ENCODE measurements around the gene PIP4K2B. TPM values are rescaled to one million over a fixed set of nuclear protein-coding genes. Genes with fewer than 3 reads are reported as not detected.
A peak's percentile ranks its signal among the peaks of the same experiment; 100 is the strongest.

The PIP4K2B gene
- total and polyA plus RNA-seq, 9 of the 15 experiments (the other 6 are each of a cell fraction or from before 2014, with no cell fraction given): 3.7 to 29.9 (median 23.0) TPM

DNA sequence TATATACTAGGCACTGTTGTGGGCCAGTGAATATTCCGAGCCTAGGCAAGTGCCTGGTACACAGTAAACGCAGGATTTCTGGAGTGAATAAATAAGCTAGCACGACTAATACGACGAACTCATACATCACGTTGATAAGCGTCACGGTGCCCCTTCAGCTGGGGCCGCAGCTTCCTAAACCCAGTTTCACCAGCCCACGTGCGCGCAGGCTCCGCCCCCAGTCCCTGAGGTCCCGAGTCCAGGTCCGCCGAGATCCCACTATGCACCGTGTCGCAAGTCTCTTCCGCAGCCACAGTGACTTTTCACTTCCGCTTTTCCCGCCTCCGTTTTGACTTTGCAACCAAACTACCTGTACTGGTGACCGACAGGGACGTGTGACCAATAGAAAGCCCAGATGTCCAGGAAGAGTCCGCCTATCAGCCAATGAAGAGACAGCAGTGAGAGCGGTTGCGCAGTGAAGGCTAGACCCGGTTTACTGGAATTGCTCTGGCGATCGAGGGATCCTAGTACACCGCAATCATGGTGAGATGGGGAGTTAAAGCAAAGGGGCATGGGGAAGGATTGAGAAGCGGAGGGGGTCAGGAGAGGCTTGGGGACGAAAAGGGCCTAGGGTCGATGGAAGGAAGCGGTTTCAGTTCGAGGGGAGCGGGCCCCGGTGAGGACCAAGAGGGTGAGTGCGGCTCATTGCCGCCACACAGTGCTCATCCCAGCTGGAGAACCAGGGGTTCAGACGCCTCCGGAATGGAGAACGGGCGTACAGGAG, 46.9 kb downstream of the PIP4K2B start, which contains the start of gene PSMB3 (continued):
- TF ChIP-seq, protein P1, sequence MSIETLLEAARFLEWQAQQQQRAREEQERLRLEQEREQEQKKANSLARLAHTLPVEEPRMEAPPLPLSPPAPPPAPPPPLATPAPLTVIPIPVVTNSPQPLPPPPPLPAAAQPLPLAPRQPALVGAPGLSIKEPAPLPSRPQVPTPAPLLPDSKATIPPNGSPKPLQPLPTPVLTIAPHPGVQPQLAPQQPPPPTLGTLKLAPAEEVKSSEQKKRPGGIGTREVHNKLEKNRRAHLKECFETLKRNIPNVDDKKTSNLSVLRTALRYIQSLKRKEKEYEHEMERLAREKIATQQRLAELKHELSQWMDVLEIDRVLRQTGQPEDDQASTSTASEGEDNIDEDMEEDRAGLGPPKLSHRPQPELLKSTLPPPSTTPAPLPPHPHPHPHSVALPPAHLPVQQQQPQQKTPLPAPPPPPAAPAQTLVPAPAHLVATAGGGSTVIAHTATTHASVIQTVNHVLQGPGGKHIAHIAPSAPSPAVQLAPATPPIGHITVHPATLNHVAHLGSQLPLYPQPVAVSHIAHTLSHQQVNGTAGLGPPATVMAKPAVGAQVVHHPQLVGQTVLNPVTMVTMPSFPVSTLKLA (conservative IDR thresholded peaks at IDR 0.05): peak; percentile 99
- peak; percentile 71 for TF ChIP-seq NR2C2 (CRISPR knock-in tag; IDR thresholded peaks at IDR 0.05)
- TF ChIP-seq NR2C2 (tag; IDR thresholded peaks at IDR 0.05): peak; percentile 93
- no peak for TF ChIP-seq ZFPM2 (CRISPR knock-in tag; IDR thresholded peaks at IDR 0.05)
- TF ChIP-seq RBM34 (IDR thresholded peaks at IDR 0.05; ENCODE audit: borderline replicate concordance, insufficient read depth, low read length): no peak
- TF ChIP-seq, protein P2, sequence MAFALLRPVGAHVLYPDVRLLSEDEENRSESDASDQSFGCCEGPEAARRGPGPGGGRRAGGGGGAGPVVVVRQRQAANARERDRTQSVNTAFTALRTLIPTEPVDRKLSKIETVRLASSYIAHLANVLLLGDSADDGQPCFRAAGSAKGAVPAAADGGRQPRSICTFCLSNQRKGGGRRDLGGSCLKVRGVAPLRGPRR (CRISPR knock-in tag; IDR thresholded peaks at IDR 0.05): 0 out of 2 replicates have a peak, but pooled peaks have one; percentile 49
- TF ChIP-seq ATF7 (IDR thresholded peaks at IDR 0.05): peak; percentile 69
- peak; percentile 78 for TF ChIP-seq SP2 (IDR thresholded peaks at IDR 0.05; ENCODE audit: extremely low read depth, low read depth, low read length, poor library complexity, severe bottlenecking)
- peak; percentile 97 for TF ChIP-seq NFYB (IDR thresholded peaks at IDR 0.05; ENCODE audit: extremely low read depth, insufficient read length)
- TF ChIP-seq MTA1 (IDR thresholded peaks at IDR 0.05; ENCODE audit: borderline replicate concordance): no peak
- TF ChIP-seq ZKSCAN3 (CRISPR knock-in tag; IDR thresholded peaks at IDR 0.05): no peak
- TF ChIP-seq, protein P3, sequence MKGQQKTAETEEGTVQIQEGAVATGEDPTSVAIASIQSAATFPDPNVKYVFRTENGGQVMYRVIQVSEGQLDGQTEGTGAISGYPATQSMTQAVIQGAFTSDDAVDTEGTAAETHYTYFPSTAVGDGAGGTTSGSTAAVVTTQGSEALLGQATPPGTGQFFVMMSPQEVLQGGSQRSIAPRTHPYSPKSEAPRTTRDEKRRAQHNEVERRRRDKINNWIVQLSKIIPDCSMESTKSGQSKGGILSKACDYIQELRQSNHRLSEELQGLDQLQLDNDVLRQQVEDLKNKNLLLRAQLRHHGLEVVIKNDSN (CRISPR knock-in tag; IDR thresholded peaks at IDR 0.05): peak; percentile 90
- no peak for TF ChIP-seq CHCHD3 (CRISPR knock-in tag; IDR thresholded peaks at IDR 0.05)
- peak; percentile 42; the same call in 1 of the 2 replicates for TF ChIP-seq CREB1 (IDR thresholded peaks at IDR 0.05)
- TF ChIP-seq CREB1 (CRISPR knock-in tag; IDR thresholded peaks at IDR 0.05): 0 out of 2 replicates have a peak, but pooled peaks have one; percentile 14
- no peak for TF ChIP-seq NELFE (IDR thresholded peaks at IDR 0.05; ENCODE audit: insufficient read depth, insufficient read length)
- peak; percentile 97 for TF ChIP-seq EP400 (IDR thresholded peaks at IDR 0.05)
- TF ChIP-seq SETDB1 (IDR thresholded peaks at IDR 0.05; ENCODE audit: low read length): no peak
- TF ChIP-seq ETV1 (tag; conservative IDR thresholded peaks at IDR 0.05; ENCODE audit: low read depth): peak; percentile 86
- 0 out of 2 replicates have a peak, but pooled peaks have one; percentile 14 for TF ChIP-seq MAFF (IDR thresholded peaks at IDR 0.05; ENCODE audit: low read length)
- TF ChIP-seq ZNF561 (CRISPR knock-in tag; conservative IDR thresholded peaks at IDR 0.05): no peak
